Measurements from ENCODE around the gene HEATR1.
"Not testable (repeated sequence)": the region's sequence is repeated elsewhere in the genome, so short reads cannot be mapped to it uniquely, and the experiment has no call there.

HEATR1 gene

GRCh38 chr1:236508593-236509027, 95.7 kb downstream of the HEATR1 start:
- Histone ChIP-seq H3K4me1 (ENCODE audit: control insufficient read depth, insufficient read depth, low read length) (no peaks in the 10 kb centered on the region), H3K9me3 (ENCODE audit: control insufficient read depth, insufficient read depth, low read length) (no peaks in the 10 kb centered on the region), H3K9ac (ENCODE audit: low read depth, low read length) (no peak overlapping the region), H3K27me3 (ENCODE audit: control insufficient read depth, insufficient read depth, low read length) (no peaks in the 10 kb centered on the region), H3K36me3 (ENCODE audit: control insufficient read depth, insufficient read depth, low read length) (no peaks in the 10 kb centered on the region), H3K27ac (ENCODE audit: low read depth, low read length) (no peak overlapping the region), H3K4me3 (ENCODE audit: low read depth, low read length) (no peak overlapping the region)

DNA sequence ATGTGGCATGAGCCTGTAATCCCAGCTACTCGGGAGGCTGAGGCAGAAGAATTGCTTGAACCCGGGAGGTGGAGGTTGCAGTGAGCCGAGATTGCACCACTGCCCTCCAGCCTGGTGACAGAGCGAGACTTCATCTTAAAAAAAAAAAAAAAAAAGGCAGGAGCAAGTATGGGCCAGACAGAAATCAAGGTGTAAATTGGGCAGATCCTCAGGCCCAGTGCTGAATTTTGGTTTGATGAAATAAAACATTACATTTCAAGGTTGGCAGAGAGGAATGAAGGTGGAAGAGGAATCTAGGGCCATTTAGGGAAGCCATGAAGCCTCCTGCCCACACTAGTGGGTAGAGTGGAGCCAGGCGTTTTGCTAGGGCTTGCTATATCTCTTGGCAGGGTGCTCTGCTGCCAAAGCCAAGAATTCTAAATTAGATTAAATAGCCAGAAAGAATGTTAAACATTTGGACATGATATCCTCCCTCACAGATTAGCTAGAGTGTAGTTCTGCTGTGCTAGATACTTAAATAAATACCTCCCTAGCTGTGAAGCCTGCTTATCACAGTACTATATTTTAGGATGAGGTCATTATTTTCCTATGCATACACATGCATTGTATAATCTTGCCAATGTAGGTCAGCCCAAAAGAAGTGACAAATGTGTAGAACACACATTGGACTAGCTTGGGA, 97.2 kb downstream of the HEATR1 start:
- 0 out of 2 replicates have a peak, but pooled peaks cover 4% of the 10 kb centered on the region for H3K4me1 ChIP-seq (ENCODE audit: control insufficient read depth, insufficient read depth, low read length)
- H3K27me3 ChIP-seq (ENCODE audit: control insufficient read depth, insufficient read depth, low read length) = no peaks in the 10 kb centered on the region
- no peak overlapping the region for H3K9ac ChIP-seq (ENCODE audit: low read depth, low read length)
- no peaks in the 10 kb centered on the region for H3K9me3 ChIP-seq (ENCODE audit: control insufficient read depth, insufficient read depth, low read length)
- no peaks in the 10 kb centered on the region for H3K36me3 ChIP-seq (ENCODE audit: control insufficient read depth, insufficient read depth, low read length)
- H3K27ac ChIP-seq (ENCODE audit: low read depth, low read length) = no peak overlapping the region
- H3K4me3 ChIP-seq (ENCODE audit: low read depth, low read length) = no peak overlapping the region

GRCh38 chr1:236504338-236504737, 100.0 kb downstream of the HEATR1 start:
- H3K27me3 ChIP-seq (ENCODE audit: control insufficient read depth, insufficient read depth, low read length); H3K36me3 ChIP-seq (ENCODE audit: control insufficient read depth, insufficient read depth, low read length); H3K4me1 ChIP-seq (ENCODE audit: control insufficient read depth, insufficient read depth, low read length); H3K4me3 ChIP-seq (ENCODE audit: low read depth, low read length); H3K9me3 ChIP-seq (ENCODE audit: control insufficient read depth, insufficient read depth, low read length); H3K27ac ChIP-seq (ENCODE audit: low read depth, low read length); H3K9ac ChIP-seq (ENCODE audit: low read depth, low read length): not testable (repeated sequence)

- 0 out of 2 replicates have a peak overlapping the region, but pooled peaks have one; percentile 22 for H3K9ac ChIP-seq (ENCODE audit: low read depth, low read length)
- no peaks in the 10 kb centered on the region for H3K36me3 ChIP-seq (ENCODE audit: control insufficient read depth, insufficient read depth, low read length)
- H3K4me3 ChIP-seq (ENCODE audit: low read depth, low read length) = peak overlapping the region; percentile 37; the same call in 1 of the 2 replicates
- peak overlapping the region; percentile 95 for H3K27ac ChIP-seq (ENCODE audit: low read depth, low read length)
- 0 out of 2 replicates have a peak, but pooled peaks cover 4% of the 10 kb centered on the region for H3K4me1 ChIP-seq (ENCODE audit: control insufficient read depth, insufficient read depth, low read length)
- no peaks in the 10 kb centered on the region for H3K9me3 ChIP-seq (ENCODE audit: control insufficient read depth, insufficient read depth, low read length)
- no peaks in the 10 kb centered on the region for H3K27me3 ChIP-seq (ENCODE audit: control insufficient read depth, insufficient read depth, low read length)
Observed at GRCh38 chr1:236502972-236503639, 101.2 kb downstream of the HEATR1 start.

- H3K4me1 ChIP-seq (ENCODE audit: control insufficient read depth, insufficient read depth, low read length) = 0 out of 2 replicates have a peak, but pooled peaks cover 4% of the 10 kb centered on the region
- H3K4me3 ChIP-seq (ENCODE audit: low read depth, low read length) = no peak overlapping the region
- no peak overlapping the region for H3K9ac ChIP-seq (ENCODE audit: low read depth, low read length)
Observed at GRCh38 chr1:236502579-236502971, 101.7 kb downstream of the HEATR1 start.

GRCh38 chr1:236501093-236501492, 103.2 kb downstream of the HEATR1 start:
- no peak overlapping the region for H3K9ac ChIP-seq (ENCODE audit: low read depth, low read length)
- no peak overlapping the region for H3K27ac ChIP-seq (ENCODE audit: low read depth, low read length)
- no peak overlapping the region for H3K4me3 ChIP-seq (ENCODE audit: low read depth, low read length)
- 0 out of 2 replicates have a peak, but pooled peaks cover 4% of the 10 kb centered on the region for H3K4me1 ChIP-seq (ENCODE audit: control insufficient read depth, insufficient read depth, low read length)
- H3K36me3 ChIP-seq (ENCODE audit: control insufficient read depth, insufficient read depth, low read length) = no peaks in the 10 kb centered on the region
- H3K9me3 ChIP-seq (ENCODE audit: control insufficient read depth, insufficient read depth, low read length) = no peaks in the 10 kb centered on the region
- no peaks in the 10 kb centered on the region for H3K27me3 ChIP-seq (ENCODE audit: control insufficient read depth, insufficient read depth, low read length)

More at GRCh38 chr1:236502579-236502971, 101.7 kb downstream of the HEATR1 start:
- Histone ChIP-seq H3K9me3 (ENCODE audit: control insufficient read depth, insufficient read depth, low read length) (no peaks in the 10 kb centered on the region), H3K27me3 (ENCODE audit: control insufficient read depth, insufficient read depth, low read length) (no peaks in the 10 kb centered on the region), H3K36me3 (ENCODE audit: control insufficient read depth, insufficient read depth, low read length) (no peaks in the 10 kb centered on the region), H3K27ac (ENCODE audit: low read depth, low read length) (peak overlapping the region; percentile 95)
